ENCODE measurements around the gene PI4K2A. TPM values are rescaled to one million over a fixed set of nuclear protein-coding genes. Genes with fewer than 3 reads are reported as not detected.
"Not testable (repeated sequence)": the region's sequence is repeated elsewhere in the genome, so short reads cannot be mapped to it uniquely, and the experiment has no call there.

PI4K2A gene
- total RNA-seq, 6 experiments from 2014 or later = 26.7 to 35.3 (median 31.6) TPM

GRCh38 chr10:97683556-97684367 lies 43.3 kb downstream of the PI4K2A start:
- Mint-ChIP-seq H3K27ac (peak overlapping the region; percentile 89), H3K4me1 (ENCODE audit: low read depth) (peaks cover 52% of the 10 kb centered on the region), H3K36me3 (ENCODE audit: low read depth) (no peaks in the 10 kb centered on the region; the same call in 1 of the 2 replicates), H3K4me3 (peak overlapping the region; percentile 95), H3K27me3 (ENCODE audit: insufficient read depth) (no peaks in the 10 kb centered on the region; the same call in none of the 2 replicates), H3K9me3 (no peaks in the 10 kb centered on the region)
- TF ChIP-seq CTCF (IDR thresholded peaks at IDR 0.05) = no peak
- DNase-seq = peak; percentile 39

GRCh38 chr10:97684368-97684713 lies 43.9 kb downstream of the PI4K2A start:
- peaks cover 55% of the 10 kb centered on the region for H3K4me1 Mint-ChIP-seq (ENCODE audit: low read depth)
- peak overlapping the region; percentile 89 for H3K27ac Mint-ChIP-seq
- not testable (repeated sequence) for H3K36me3 Mint-ChIP-seq (ENCODE audit: low read depth); H3K27me3 Mint-ChIP-seq (ENCODE audit: insufficient read depth); DNase-seq; H3K9me3 Mint-ChIP-seq
- H3K4me3 Mint-ChIP-seq = peak overlapping the region; percentile 95

- Mint-ChIP-seq H3K4me3 (peak overlapping the region; percentile 95), H3K4me1 (ENCODE audit: low read depth) (peaks cover 61% of the 10 kb centered on the region), H3K9me3 (no peaks in the 10 kb centered on the region), H3K27me3 (ENCODE audit: insufficient read depth) (no peaks in the 10 kb centered on the region; the same call in none of the 2 replicates), H3K27ac (peak overlapping the region; percentile 89), H3K36me3 (ENCODE audit: low read depth) (no peaks in the 10 kb centered on the region; the same call in 1 of the 2 replicates)
- no peak for TF ChIP-seq CTCF (IDR thresholded peaks at IDR 0.05)
- peak; percentile 15 for DNase-seq
These were observed 44.5 kb downstream of the PI4K2A start for GRCh38 chr10:97684866-97685394.

- H3K4me1 Mint-ChIP-seq (ENCODE audit: low read depth) = peaks cover 67% of the 10 kb centered on the region
- H3K9me3 Mint-ChIP-seq = no peaks in the 10 kb centered on the region
- no peaks in the 10 kb centered on the region; the same call in 1 of the 2 replicates for H3K36me3 Mint-ChIP-seq (ENCODE audit: low read depth)
- peak; percentile 30 for DNase-seq
- peak overlapping the region; percentile 89 for H3K27ac Mint-ChIP-seq
- peak overlapping the region; percentile 95 for H3K4me3 Mint-ChIP-seq
- no peaks in the 10 kb centered on the region; the same call in none of the 2 replicates for H3K27me3 Mint-ChIP-seq (ENCODE audit: insufficient read depth)
- peak; percentile 75 for TF ChIP-seq CTCF (IDR thresholded peaks at IDR 0.05)
These were observed 45.0 kb downstream of the PI4K2A start for GRCh38 chr10:97685395-97685958.

- TF ChIP-seq CTCF (IDR thresholded peaks at IDR 0.05) = no peak
- Mint-ChIP-seq H3K4me1 (ENCODE audit: low read depth) (peaks cover 69% of the 10 kb centered on the region), H3K27ac (peak overlapping the region; percentile 89), H3K4me3 (peak overlapping the region; percentile 95), H3K36me3 (ENCODE audit: low read depth) (no peaks in the 10 kb centered on the region; the same call in 1 of the 2 replicates), H3K27me3 (ENCODE audit: insufficient read depth) (no peaks in the 10 kb centered on the region; the same call in 1 of the 2 replicates), H3K9me3 (no peaks in the 10 kb centered on the region)
- no peak for DNase-seq
These were observed 46.0 kb downstream of the PI4K2A start for GRCh38 chr10:97686301-97686961.

Measured in HFFc6 (cell line).